Neuronal stem cell (in vitro differentiated cells): ENCODE data around the gene PCDHGA4. TPM values are rescaled to one million over a fixed set of nuclear protein-coding genes. Genes with fewer than 3 reads are reported as not detected.
"Not testable (repeated sequence)": the region's sequence is repeated elsewhere in the genome, so short reads cannot be mapped to it uniquely, and the experiment has no call there.

Experiments
- DNase-seq: peaks from one replicate; pipeline ENCODE4 v3.0.0-alpha.2; 2013; ENCODE audit warnings: low spot score
- H2AFZ ChIP-seq: one replicate; pipeline ENCODE4 v1.6.1; 2013; ENCODE audit warnings: mild to moderate bottlenecking, low read length, inconsistent platforms
- H2AK5ac ChIP-seq: 2 replicates; pipeline ENCODE4 v1.6.1; 2013; ENCODE audit warnings: low read depth, mild to moderate bottlenecking, inconsistent platforms, low read length, moderate library complexity, mixed read lengths
- H2BK120ac ChIP-seq: 2 replicates; pipeline ENCODE4 v1.6.1; 2013; ENCODE audit warnings: low read depth, mild to moderate bottlenecking, inconsistent platforms, low read length, moderate library complexity, mixed read lengths
- H2BK12ac ChIP-seq: one replicate; pipeline ENCODE4 v1.6.1; 2013; ENCODE audit warnings: low read length, inconsistent platforms
- H2BK15ac ChIP-seq: 2 replicates; pipeline ENCODE4 v1.6.1; 2013; ENCODE audit warnings: mild to moderate bottlenecking, low read length, inconsistent platforms, mixed read lengths
- H2BK5ac ChIP-seq: one replicate; pipeline ENCODE4 v1.6.1; 2013; ENCODE audit warnings: inconsistent platforms, mild to moderate bottlenecking, low read length, moderate library complexity
- H3K14ac ChIP-seq: one replicate; pipeline ENCODE4 v1.6.1; 2013; ENCODE audit warnings: low read length, inconsistent platforms
- H3K18ac ChIP-seq: 2 replicates; pipeline ENCODE4 v1.6.1; 2013; ENCODE audit warnings: low read length, inconsistent platforms
- H3K23ac ChIP-seq: 2 replicates; pipeline ENCODE4 v1.6.1; 2013; ENCODE audit warnings: low read depth, mild to moderate bottlenecking, mixed read lengths, low read length, inconsistent platforms; ENCODE audit not compliant: poor library complexity
- H3K27ac ChIP-seq: replicated peaks from 3 replicates; pipeline ENCODE4 v1.5.1; 2013; ENCODE audit warnings: low read length, inconsistent platforms
- H3K27me3 ChIP-seq, 3 experiments: 2 replicates each; pipeline ENCODE4 v1.6.1; 2013; ENCODE audit warnings: low read length in 3 of 3, mild to moderate bottlenecking in 2 of 3, inconsistent platforms in 1 of 3, low read depth in 1 of 3, mixed read lengths in 1 of 3, moderate library complexity in 1 of 3; ENCODE audit not compliant: control insufficient read depth in 3 of 3, insufficient read depth in 3 of 3
- H3K36me3 ChIP-seq, 2 donors: replicated peaks in 1 of 2; 2 replicates each; pipeline ENCODE4 v1.6.1; 2013; ENCODE audit warnings: low read length in 2 of 2; ENCODE audit not compliant: control insufficient read depth in 2 of 2, insufficient read depth in 2 of 2
- H3K4ac ChIP-seq: 2 replicates; pipeline ENCODE4 v1.6.1; 2013; ENCODE audit warnings: inconsistent platforms, mild to moderate bottlenecking, low read length, moderate library complexity
- H3K4me1 ChIP-seq, 2 donors: 1 replicate in 1 of 2; 2 replicates in 1 of 2; pipeline ENCODE4 v1.6.1; 2013; ENCODE audit warnings: low read length in 2 of 2, low read depth in 1 of 2; ENCODE audit not compliant: control insufficient read depth in 2 of 2, insufficient read depth in 1 of 2
- H3K4me2 ChIP-seq: one replicate; pipeline ENCODE4 v1.6.1; 2013; ENCODE audit warnings: mild to moderate bottlenecking, low read length, inconsistent platforms; ENCODE audit not compliant: insufficient read depth, poor library complexity, severe bottlenecking
- H3K4me3 ChIP-seq, 2 donors: 2 replicates each; pipeline ENCODE4 v1.5.1; 2013; ENCODE audit warnings: low read length in 2 of 2, mild to moderate bottlenecking in 2 of 2, inconsistent platforms in 1 of 2, moderate library complexity in 1 of 2
- H3K79me1 ChIP-seq: one replicate; pipeline ENCODE4 v1.6.1; 2013; ENCODE audit warnings: low read depth, mild to moderate bottlenecking, inconsistent platforms, low read length, moderate library complexity
- H3K9ac ChIP-seq: one replicate; pipeline ENCODE4 v1.6.1; 2013; ENCODE audit warnings: mild to moderate bottlenecking, low read depth, low read length, inconsistent platforms; ENCODE audit not compliant: poor library complexity
- H3K9me3 ChIP-seq, 2 donors: replicated peaks in 1 of 2; 2 replicates each; pipeline versions ENCODE3 to v1.6.1; 2013; ENCODE audit warnings: low read length in 2 of 2, mild to moderate bottlenecking in 2 of 2, inconsistent platforms in 1 of 2, low read depth in 1 of 2, mixed read lengths in 1 of 2, moderate library complexity in 1 of 2; ENCODE audit not compliant: control insufficient read depth in 2 of 2, insufficient read depth in 1 of 2
- H4K8ac ChIP-seq: one replicate; pipeline ENCODE4 v1.6.1; 2013; ENCODE audit warnings: low read depth, mild to moderate bottlenecking, inconsistent platforms, low read length, moderate library complexity
- H4K91ac ChIP-seq: one replicate; pipeline ENCODE4 v1.6.1; 2013; ENCODE audit warnings: low read length, low read depth, mild to moderate bottlenecking, inconsistent platforms; ENCODE audit not compliant: poor library complexity
- WGBS, 2 donors: extraction: QIAGEN DNeasy Blood & Tissue Kit; methylation state at CpG; one replicate each; pipeline ENCODE4 v1.1.7; 2013; ENCODE audit warnings: missing lambda C conversion rate in 2 of 2, mixed read lengths in 1 of 2; ENCODE audit not compliant: insufficient read length in 2 of 2, insufficient replicate concordance in 1 of 2; ENCODE audit errors: extremely low coverage in 2 of 2; 5-methylcytosine and 5-hydroxymethylcytosine counted together
- polyA plus RNA-seq, 2 experiments: library from polyadenylated mRNA; stranded (reverse); fragments of 200-250 nt; gene quantifications; one replicate each; pipeline ENCODE4 v1.2.3, GENCODE V29; 2013

The PCDHGA4 gene
- 0.25 TPM for polyA plus RNA-seq (2013, experiment 1 of 2)
- polyA plus RNA-seq (2013, experiment 2 of 2) = 0.19 TPM

- H3K14ac ChIP-seq = no peak within 1 kb of the TSS
- H2BK120ac ChIP-seq = no peak within 1 kb of the TSS
- H3K4me2 ChIP-seq = no peak within 1 kb of the TSS
- no CpG with 5 or more reads among the region's 29 CpGs for WGBS, 2 donors
- H2BK5ac ChIP-seq = no peak within 1 kb of the TSS
- no peak within 1 kb of the TSS for H4K8ac ChIP-seq
- no peak within 1 kb of the TSS for H3K4ac ChIP-seq
- H3K36me3 ChIP-seq = peaks cover 0 to 3% of the 10 kb centered on the region in 2 donors
- H3K79me1 ChIP-seq = no peaks in the 10 kb centered on the region
- no peak within 1 kb of the TSS for H3K4me3 ChIP-seq
- H2AFZ ChIP-seq = no peak within 1 kb of the TSS
- DNase-seq = no peak
- H3K23ac ChIP-seq = no peak within 1 kb of the TSS
- H4K91ac ChIP-seq = no peak within 1 kb of the TSS
- no peak within 1 kb of the TSS for H3K27ac ChIP-seq
- H2BK12ac ChIP-seq = no peak within 1 kb of the TSS
- no peak within 1 kb of the TSS for H3K9ac ChIP-seq
- H3K4me1 ChIP-seq = no peaks in the 10 kb centered on the region
- no peak within 1 kb of the TSS for H2AK5ac ChIP-seq
- H2BK15ac ChIP-seq = no peak within 1 kb of the TSS
- H3K27me3 ChIP-seq = peaks cover 0 to 4% (median 0%) of the 10 kb centered on the region in 3 experiments
- peaks cover 24 to 69% of the 10 kb centered on the region in 2 donors for H3K9me3 ChIP-seq
- H3K18ac ChIP-seq = no peak within 1 kb of the TSS
Observed at GRCh38 chr5:141354900-141355469, at the start of gene PCDHGA4. Gene PCDHGA4 (plus strand): TSS chr5:141355021. CDS start chr5:141355108, 87 bp downstream.

- no peak overlapping the region for H3K23ac ChIP-seq
- H3K9ac ChIP-seq = no peak overlapping the region
- H3K4me3 ChIP-seq = no peak overlapping the region
- H2BK12ac ChIP-seq = no peak overlapping the region
- no peak overlapping the region for H2AFZ ChIP-seq
- H3K4ac ChIP-seq = no peak overlapping the region
- no CpG with 5 or more reads among the region's 1 CpG for WGBS, 2 donors
- H3K9me3 ChIP-seq = peaks cover 24 to 48% of the 10 kb centered on the region in 2 donors
- peaks cover 0 to 4% of the 10 kb centered on the region in 2 donors for H3K36me3 ChIP-seq
- H3K27ac ChIP-seq = no peak overlapping the region
- H3K14ac ChIP-seq = no peak overlapping the region
- no peaks in the 10 kb centered on the region for H3K27me3 ChIP-seq
- H3K4me2 ChIP-seq = no peak overlapping the region
- H2BK120ac ChIP-seq = no peak overlapping the region
- H4K91ac ChIP-seq = no peak overlapping the region
- H3K79me1 ChIP-seq = peaks cover 3% of the 10 kb centered on the region
- no peak for DNase-seq
- H3K4me1 ChIP-seq = no peaks in the 10 kb centered on the region
- no peak overlapping the region for H4K8ac ChIP-seq
- no peak overlapping the region for H2BK5ac ChIP-seq
- H3K18ac ChIP-seq = no peak overlapping the region
- H2AK5ac ChIP-seq = no peak overlapping the region
- H2BK15ac ChIP-seq = no peak overlapping the region
Observed at GRCh38 chr5:141306630-141307029, 48.2 kb upstream of the PCDHGA4 start.

- Histone ChIP-seq H3K14ac (no peak overlapping the region), H2BK120ac (no peak overlapping the region), H3K18ac (no peak overlapping the region), H2BK15ac (no peak overlapping the region), H4K8ac (no peak overlapping the region), H2BK5ac (no peak overlapping the region), H2AFZ (no peak overlapping the region), H3K27ac (no peak overlapping the region), H4K91ac (no peak overlapping the region), H3K9ac (no peak overlapping the region), H3K27me3 (no peaks in the 10 kb centered on the region), H3K79me1 (no peaks in the 10 kb centered on the region), H2AK5ac (no peak overlapping the region), H3K4me2 (no peak overlapping the region), H3K36me3 (peaks cover 7 to 48% of the 10 kb centered on the region in 2 donors), H3K9me3 (peaks cover 15 to 66% of the 10 kb centered on the region in 2 donors), H3K23ac (no peak overlapping the region), H3K4me3 (no peak overlapping the region), H3K4me1 (no peaks in the 10 kb centered on the region), H3K4ac (no peak overlapping the region), H2BK12ac (no peak overlapping the region)
- DNase-seq = no peak
Observed at GRCh38 chr5:141313711-141314110, 41.1 kb upstream of the PCDHGA4 start.

- H3K36me3 ChIP-seq = peaks cover 16 to 60% of the 10 kb centered on the region in 2 donors
- H3K27ac ChIP-seq, H3K4ac ChIP-seq, H2BK5ac ChIP-seq, H2AK5ac ChIP-seq, H2AFZ ChIP-seq, DNase-seq, H3K14ac ChIP-seq, H3K4me2 ChIP-seq, H2BK12ac ChIP-seq, H3K18ac ChIP-seq, H3K4me3 ChIP-seq, H3K27me3 ChIP-seq, H2BK15ac ChIP-seq, H3K9ac ChIP-seq, H3K23ac ChIP-seq, H4K8ac ChIP-seq, H3K4me1 ChIP-seq, H4K91ac ChIP-seq, H3K79me1 ChIP-seq, H2BK120ac ChIP-seq: not testable (repeated sequence)
- WGBS, 2 donors = no CpG with 5 or more reads among the region's 4 CpGs
- peaks cover 22 to 78% of the 10 kb centered on the region in 2 donors for H3K9me3 ChIP-seq
Observed at GRCh38 chr5:141316963-141317362, 37.9 kb upstream of the PCDHGA4 start.
